RCC 7860 (cell line): ENCODE measurements around the gene CTDSP1.

Experiments used
- DNase-seq: peaks from one replicate; pipeline ENCODE4 v3.0.0-alpha.2; 2015; ENCODE audit warnings: low spot score
- FAIRE-seq: peaks from 2 replicates; lab custom pipeline; 2012; peaks lifted over from hg19 to GRCh38; lab: Jason Lieb, UNC

The CTDSP1 gene, protein sequence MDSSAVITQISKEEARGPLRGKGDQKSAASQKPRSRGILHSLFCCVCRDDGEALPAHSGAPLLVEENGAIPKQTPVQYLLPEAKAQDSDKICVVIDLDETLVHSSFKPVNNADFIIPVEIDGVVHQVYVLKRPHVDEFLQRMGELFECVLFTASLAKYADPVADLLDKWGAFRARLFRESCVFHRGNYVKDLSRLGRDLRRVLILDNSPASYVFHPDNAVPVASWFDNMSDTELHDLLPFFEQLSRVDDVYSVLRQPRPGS

DNA sequence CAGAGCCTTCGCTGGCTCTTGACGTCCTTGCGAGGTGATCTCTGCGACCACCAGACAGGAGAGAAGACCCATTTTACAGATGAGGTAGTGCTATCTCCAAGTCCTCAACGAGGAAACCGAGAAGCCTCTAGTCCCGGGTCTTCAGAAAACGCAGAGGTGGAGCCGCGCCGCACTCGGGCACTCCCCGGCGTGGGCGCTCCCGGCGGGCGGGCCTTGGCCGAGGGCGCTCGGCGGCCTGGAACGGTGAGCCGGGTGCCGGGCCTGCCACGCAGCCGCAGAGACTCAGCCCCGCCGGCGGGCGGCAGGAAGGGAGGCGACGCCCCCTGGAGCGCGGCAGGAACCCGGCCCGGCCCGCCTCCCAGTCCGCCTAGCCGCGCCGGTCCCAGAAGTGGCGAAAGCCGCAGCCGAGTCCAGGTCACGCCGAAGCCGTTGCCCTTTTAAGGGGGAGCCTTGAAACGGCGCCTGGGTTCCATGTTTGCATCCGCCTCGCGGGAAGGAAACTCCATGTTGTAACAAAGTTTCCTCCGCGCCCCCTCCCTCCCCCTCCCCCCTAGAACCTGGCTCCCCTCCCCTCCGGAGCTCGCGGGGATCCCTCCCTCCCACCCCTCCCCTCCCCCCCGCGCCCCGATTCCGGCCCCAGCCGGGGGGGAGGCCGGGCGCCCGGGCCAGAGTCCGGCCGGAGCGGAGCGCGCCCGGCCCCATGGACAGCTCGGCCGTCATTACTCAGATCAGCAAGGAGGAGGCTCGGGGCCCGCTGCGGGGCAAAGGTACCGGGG, at the start of gene CTDSP1:
Gene CTDSP1 (plus strand): TSS at position 478 of the 776 bp plus-strand sequence. CDS start 223 bp downstream, at position 701.
- FAIRE-seq (no peak), DNase-seq (peak; percentile 88)

- FAIRE-seq: no peak
These were observed 45.6 kb upstream of the CTDSP1 start for GRCh38 chr2:218354045-218354444.

DNA sequence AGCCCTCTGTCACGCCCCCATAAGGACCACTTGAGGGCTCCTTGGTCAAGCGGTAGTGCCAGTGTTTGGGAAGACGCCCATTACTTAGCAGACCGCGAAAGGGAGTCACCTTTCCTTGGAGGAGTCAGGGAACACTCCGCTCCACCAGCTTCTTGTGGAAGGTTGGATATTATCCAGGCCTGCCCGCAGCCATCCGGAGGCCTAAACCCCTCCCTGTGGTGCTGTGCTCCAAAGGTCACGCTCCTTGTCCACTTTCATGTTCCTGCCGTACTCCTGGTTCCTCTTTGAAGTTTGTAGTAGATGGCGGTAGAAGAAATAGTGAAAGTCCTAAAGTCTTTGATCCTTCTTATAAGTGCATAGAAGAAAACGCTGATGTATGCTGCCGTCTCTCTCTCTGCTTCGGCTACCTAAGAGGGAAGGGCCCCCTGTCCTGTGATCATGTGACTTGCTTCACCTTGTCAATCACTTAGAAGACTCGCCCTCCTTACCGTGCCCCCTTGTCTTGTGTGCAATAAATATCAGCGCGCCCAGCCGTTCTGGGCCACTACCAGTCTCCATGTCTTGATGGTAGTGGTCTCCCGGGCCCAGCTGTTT, 44.7 kb upstream of the CTDSP1 start:
- DNase-seq (peak; percentile 17), FAIRE-seq (no peak)

More at GRCh38 chr2:218354045-218354444, 45.6 kb upstream of the CTDSP1 start:
- DNase-seq: no peak

DNA sequence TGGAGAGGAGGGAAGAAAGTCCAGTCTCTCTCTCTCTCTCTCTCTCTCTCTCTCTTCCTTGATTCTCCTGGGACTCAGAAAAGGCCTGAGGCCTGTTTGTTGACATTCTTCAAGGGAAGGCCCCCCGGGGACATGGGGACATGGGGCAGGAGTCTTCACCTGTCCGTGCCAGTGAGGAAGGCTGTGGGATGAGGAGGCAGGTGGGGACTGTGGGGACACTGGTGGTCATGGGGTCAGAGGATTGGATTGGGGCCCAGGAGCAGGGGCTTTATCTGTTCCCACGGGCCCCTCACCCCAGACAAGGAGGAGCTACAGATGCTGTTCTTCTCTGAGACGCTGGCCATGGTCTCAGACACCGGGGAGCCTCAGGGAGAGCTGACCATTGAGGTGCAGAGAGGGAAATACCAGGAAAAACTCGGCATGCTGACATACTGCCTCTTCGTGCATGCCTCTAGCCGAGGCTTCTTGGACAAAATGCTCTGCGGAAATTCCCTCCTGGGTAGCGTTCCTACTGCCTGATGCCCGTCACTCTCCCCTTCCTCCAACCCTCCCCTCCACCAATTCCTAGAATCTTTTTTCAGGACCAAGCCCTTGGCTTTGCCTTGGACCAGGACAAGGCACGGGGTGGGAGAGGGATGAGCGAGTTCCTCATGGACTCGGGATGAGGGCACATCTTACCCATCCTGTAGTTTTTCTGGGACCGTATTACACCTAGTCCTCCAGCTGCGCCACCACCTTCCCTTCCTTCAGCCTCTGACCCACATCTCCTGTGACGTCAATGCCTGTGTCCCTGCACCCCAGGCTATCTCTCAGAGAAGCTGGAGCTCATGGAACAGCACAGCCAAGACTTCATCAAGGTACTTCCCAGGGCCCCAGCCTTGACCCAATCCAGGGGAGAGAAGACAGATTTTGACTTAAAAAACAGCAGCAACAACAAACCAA, 42.2 kb upstream of the CTDSP1 start:
- no peak for FAIRE-seq
- DNase-seq: no peak

GRCh38 chr2:218360453-218360852, 39.2 kb upstream of the CTDSP1 start:
- DNase-seq (no peak), FAIRE-seq (no peak)

DNA sequence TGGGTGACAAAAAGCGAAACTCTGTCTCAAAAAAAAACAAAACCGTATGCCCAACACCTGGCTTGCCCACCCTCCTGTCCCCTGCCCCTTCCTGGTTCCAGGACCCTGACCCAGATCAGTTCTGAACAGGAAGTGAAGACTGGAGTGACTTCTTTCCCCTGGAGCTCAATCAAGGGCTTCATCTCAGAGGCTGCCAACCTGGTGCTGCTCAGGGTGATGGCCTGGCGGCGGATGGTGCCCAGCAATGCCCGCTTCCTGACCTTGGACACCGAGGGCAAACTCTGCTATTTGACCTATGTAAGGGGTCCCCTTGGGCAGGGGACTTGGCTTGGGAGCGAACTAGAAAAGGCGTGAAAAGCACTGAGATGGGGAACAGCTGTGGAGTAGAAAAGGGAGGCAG, 37.1 kb upstream of the CTDSP1 start:
- no peak for DNase-seq
- no peak for FAIRE-seq

GRCh38 chr2:218363736-218364135, 35.9 kb upstream of the CTDSP1 start:
- DNase-seq (no peak), FAIRE-seq (no peak)

DNA sequence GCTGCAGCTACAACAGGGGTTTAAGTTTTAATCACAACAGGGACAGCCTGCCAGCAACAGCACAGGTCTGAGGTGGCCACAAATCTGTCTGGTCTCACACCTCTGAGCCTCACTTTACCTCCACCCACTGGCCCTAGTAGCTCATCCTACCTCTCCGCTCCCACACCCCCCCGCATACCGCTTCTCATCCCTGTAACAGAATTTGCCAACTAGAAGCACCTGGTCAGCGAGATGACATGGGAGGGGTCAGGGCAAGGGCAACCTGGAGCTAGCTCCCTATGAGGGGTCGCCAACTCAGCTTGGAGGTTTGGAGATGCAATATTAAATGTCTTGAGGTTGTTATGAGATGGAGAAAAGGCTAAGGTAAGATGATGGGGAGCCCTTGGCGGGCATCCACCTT, 35.5 kb upstream of the CTDSP1 start:
- DNase-seq: no peak
- FAIRE-seq: no peak

DNA sequence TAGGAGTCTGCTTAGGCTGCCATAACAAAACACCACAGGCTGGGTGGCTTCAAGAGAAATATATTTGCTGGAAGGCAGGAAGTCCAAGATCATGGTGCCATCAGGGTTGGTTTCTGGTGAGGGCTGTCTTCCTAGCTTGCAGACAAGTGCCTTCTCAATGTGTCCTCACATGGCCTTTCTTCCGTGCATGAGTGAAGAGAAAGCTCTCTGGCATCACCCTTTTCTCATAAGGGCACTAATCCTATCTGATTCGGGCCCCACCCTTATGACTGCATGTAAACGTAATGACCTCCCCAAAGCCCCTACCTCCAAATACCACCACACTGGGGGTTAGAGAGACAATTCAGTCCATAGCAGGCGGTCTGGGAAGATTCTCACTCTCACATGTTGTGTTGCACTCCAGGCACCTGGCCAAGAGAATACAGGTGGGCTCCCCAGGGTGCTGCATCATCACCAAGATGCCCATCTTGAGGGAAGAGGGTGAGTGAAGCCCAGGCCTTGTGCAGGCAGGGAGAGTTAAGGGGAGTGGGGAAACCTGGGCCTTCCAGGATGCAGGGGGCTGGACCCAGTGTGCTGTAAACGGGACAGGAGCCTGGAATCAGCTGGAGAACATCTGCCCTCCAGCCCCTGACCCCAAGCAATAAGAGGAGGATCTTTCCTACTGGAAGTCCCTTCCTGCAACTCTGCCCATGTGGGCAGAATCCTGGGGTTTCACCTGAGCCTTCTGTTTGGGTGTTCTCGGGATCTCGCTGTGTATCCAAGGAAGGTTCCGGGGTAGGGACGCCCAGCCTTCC, 32.9 kb upstream of the CTDSP1 start:
- DNase-seq (no peak), FAIRE-seq (no peak)

GRCh38 chr2:218367415-218368149, 32.1 kb upstream of the CTDSP1 start:
- DNase-seq: no peak

GRCh38 chr2:218368150-218368528, 31.5 kb upstream of the CTDSP1 start:
- DNase-seq: no peak
- FAIRE-seq: no peak

More at GRCh38 chr2:218367415-218368149, 32.1 kb upstream of the CTDSP1 start:
- no peak for FAIRE-seq

GRCh38 chr2:218368621-218369153, 31.0 kb upstream of the CTDSP1 start:
- no peak for FAIRE-seq

DNA sequence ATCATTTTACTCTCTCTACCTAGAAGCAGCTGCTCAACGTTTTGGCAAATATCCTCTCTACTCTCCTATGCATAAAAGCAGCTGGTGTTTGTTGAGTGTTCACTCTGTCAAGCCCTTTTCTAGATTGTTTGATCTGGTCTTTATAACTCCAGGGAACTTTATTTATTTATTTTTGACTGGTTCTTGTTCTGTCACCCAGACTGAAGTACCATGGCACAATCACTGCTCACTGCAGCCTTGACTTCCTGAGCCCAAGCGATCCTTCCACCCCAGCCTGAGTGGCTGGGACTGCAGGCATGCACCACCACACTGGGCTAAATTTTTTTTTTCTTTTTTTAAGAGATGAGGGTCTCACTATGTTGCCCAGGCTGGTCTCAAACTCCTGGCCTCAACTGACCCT, 30.3 kb upstream of the CTDSP1 start:
- DNase-seq (no peak), FAIRE-seq (no peak)

More at GRCh38 chr2:218368621-218369153, 31.0 kb upstream of the CTDSP1 start:
- no peak for DNase-seq

DNA sequence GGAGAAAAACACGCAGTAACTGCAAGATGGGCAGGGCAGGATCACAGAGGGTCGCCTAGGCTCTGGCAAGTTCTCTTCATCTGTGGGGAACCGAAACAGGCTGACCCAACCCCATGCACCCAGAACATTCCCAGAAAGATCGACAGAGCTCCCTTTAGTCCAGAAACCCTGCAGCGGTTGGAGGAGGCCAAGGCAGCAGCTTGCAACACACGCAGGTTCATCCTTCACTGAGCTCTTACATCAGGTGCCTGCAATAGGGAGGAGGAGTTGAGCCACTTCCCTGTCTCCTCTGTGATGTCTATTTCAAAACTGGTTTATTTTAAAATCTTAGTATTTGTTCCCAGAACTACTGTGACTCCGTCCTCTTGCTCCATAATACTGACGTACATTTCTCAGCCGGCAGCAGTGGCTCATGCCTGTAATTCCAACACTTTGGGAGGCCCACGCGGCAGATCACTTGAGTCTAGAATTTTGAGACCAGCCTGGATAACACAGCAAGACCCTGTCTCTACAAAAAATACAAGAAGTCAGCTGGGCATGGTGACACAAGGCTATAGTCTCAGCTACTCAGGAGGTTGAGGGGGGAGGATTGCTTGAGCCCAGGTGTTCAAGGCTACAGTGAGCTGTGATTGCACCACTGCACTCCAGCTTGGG, 29.1 kb upstream of the CTDSP1 start:
- no peak for DNase-seq
- FAIRE-seq: no peak

DNA sequence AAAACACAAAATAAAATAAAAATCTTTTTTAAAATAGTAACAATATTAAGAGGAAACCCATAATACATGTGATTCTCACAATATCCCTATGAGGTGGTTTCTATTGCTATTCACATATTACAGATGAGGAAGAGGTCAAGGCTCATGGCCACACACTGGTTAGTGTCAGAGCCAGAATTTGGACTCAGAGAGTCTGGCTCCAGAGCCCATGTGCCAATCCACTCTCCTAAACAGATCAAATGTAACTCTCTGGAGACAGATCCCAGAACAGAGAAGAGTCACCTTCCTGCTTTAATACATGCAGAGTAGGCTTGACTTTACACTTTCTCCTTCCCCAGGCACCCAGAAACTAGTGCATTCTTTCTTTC, 27.7 kb upstream of the CTDSP1 start:
- DNase-seq (no peak), FAIRE-seq (no peak)

DNA sequence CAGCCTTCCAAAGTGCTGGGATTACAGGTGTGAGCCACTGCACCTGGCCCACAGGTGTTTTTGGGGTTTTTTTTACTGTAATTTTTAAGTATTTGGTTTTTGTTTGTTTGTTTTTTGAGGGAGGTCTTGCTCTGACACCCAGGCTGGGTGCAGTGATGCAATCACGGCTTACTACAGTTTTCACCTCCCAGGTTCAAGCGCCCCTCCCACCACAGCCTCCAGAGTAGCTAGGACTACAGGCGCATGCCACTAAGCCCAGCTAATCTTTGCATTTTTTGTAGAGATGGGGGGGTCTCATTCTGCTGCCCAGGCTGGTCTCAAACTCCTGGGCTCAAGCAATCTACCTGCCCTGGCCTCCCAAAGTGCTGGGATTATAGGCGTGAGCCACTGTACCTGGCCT, 24.9 kb upstream of the CTDSP1 start:
- no peak for FAIRE-seq
- no peak for DNase-seq

DNA sequence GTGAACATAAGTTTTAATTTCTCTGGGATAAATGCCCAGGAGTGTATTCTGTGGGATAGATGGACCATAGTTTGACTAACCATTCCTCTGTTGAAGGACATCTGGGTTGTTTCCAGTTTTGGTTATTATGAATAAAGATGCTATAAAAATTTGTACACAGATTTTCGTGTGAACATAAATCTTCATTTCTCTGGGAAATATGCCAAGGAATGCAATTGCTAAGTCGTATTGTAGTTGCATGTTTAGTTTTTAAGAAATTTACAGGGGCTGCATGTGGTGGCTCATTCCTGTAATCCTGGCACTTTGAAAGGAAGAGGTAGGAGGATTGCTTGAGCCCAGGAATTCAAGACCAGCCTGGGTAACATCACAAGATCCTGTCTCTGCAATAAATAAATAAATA, 24.5 kb upstream of the CTDSP1 start:
- no peak for FAIRE-seq

GRCh38 chr2:218378053-218378452, 21.6 kb upstream of the CTDSP1 start:
- DNase-seq: no peak
- no peak for FAIRE-seq

More for the DNA sequence above, 24.5 kb upstream of the CTDSP1 start:
- DNase-seq: no peak
